A549 treated with AZD9567 at 1 μM for 4 hours (cell line): ENCODE results near the gene LCE2C. TPM values are rescaled to one million over a fixed set of nuclear protein-coding genes. Genes with fewer than 3 reads are reported as not detected.

ENCODE experiments used
- total RNA-seq: library from RNA; stranded (reverse); fragments of 200-300 nt; extraction: Qiagen RNA extraction; gene quantifications from 5 replicates; pipeline ENCODE4 v1.2.3, GENCODE V29; 2022; ENCODE audit not compliant: insufficient read depth

LCE2C gene
- total RNA-seq = not detected in 5 replicates

GRCh38 chr1:152674983-152675382 lies at the start of gene LCE2C:
LCE2C (plus strand) TSS chr1:152675279; CDS start chr1:152676016, 737 bp downstream.

GRCh38 chr1:152663098-152663497 lies 12.0 kb upstream of the LCE2C start, which contains the start of gene LCE2D:
LCE2D (plus strand) TSS chr1:152663380; CDS start chr1:152664106, 726 bp downstream.

GRCh38 chr1:152685823-152686222 lies 10.7 kb downstream of the LCE2C start, which contains the start of gene LCE2B:
LCE2B (plus strand) TSS chr1:152686123; CDS start chr1:152686844, 721 bp downstream.

GRCh38 chr1:152697701-152698600 lies 22.9 kb downstream of the LCE2C start, which contains the start of gene LCE2A:
LCE2A (plus strand) TSS chr1:152698345; CDS start chr1:152698902, 557 bp downstream.

GRCh38 chr1:152707860-152708259 lies 32.8 kb downstream of the LCE2C start, which contains the start of gene LCE4A:
LCE4A (plus strand) TSS chr1:152708160; CDS start chr1:152709076, 916 bp downstream.

Other genes with a start within 250 kb of the LCE2C start
- gene LCE5A, start 164.5 kb upstream of the LCE2C start, total RNA-seq = not detected in 5 replicates
- 0.21 to 0.83 TPM (median 0.34 TPM) in 4 of 5 replicates, not detected in the other for gene CRCT1, start 160.8 kb upstream of the LCE2C start, total RNA-seq
- 0.15 TPM in 1 of 5 replicates, not detected in the others for gene LCE3E, start 108.5 kb upstream of the LCE2C start, total RNA-seq
- gene LCE3D, start 94.8 kb upstream of the LCE2C start, total RNA-seq = 1.2 to 1.8 TPM (median 1.4 TPM) in 4 of 5 replicates, not detected in the other
- gene LCE3C, start 75.0 kb upstream of the LCE2C start, total RNA-seq = not detected in 5 replicates
- gene LCE3B, start 61.5 kb upstream of the LCE2C start, total RNA-seq = not detected in 5 replicates
- not detected in 5 replicates for gene LCE3A, start 52.2 kb upstream of the LCE2C start, total RNA-seq
- gene LCE2D, start 11.9 kb upstream of the LCE2C start, total RNA-seq = not detected in 5 replicates
- gene LCE2B, start 10.8 kb downstream of the LCE2C start, total RNA-seq = not detected in 5 replicates
- not detected in 5 replicates for gene LCE2A, start 23.1 kb downstream of the LCE2C start, total RNA-seq
- gene LCE4A, start 32.9 kb downstream of the LCE2C start, total RNA-seq = not detected in 5 replicates
- gene KPRP, start 82.7 kb downstream of the LCE2C start, total RNA-seq = not detected in 5 replicates
- gene LCE1F, start 99.9 kb downstream of the LCE2C start, total RNA-seq = not detected in 5 replicates
- gene LCE1E, start 111.0 kb downstream of the LCE2C start, total RNA-seq = 0.07 TPM in 1 of 5 replicates, not detected in the others
- not detected in 5 replicates for gene LCE1D, start 121.4 kb downstream of the LCE2C start, total RNA-seq
- not detected in 5 replicates for gene LCE1C, start 131.4 kb downstream of the LCE2C start, total RNA-seq
- gene LCE1B, start 136.7 kb downstream of the LCE2C start, total RNA-seq = 0.09 TPM in 1 of 5 replicates, not detected in the others
- gene LCE1A, start 152.2 kb downstream of the LCE2C start, total RNA-seq = not detected in 5 replicates
- not detected in 5 replicates for gene LCE6A, start 167.6 kb downstream of the LCE2C start, total RNA-seq
- gene LCE7A, start 184.7 kb downstream of the LCE2C start, total RNA-seq = not detected in 5 replicates
- not detected in 5 replicates for gene SMCP, start 203.0 kb downstream of the LCE2C start, total RNA-seq
- 0.05 to 0.09 TPM (median 0.08 TPM) in 4 of 5 replicates, not detected in the other for gene IVL, start 233.3 kb downstream of the LCE2C start, total RNA-seq